GM18517 (cell line): ENCODE data around the gene CCDC60.

Source experiments
- ATAC-seq: cut with Tn5 transposase; IDR thresholded peaks from one replicate; pipeline ENCODE4 v1.9.1; 2021; ENCODE audit warnings: mild to moderate bottlenecking, moderate library complexity; ENCODE audit not compliant: unreplicated experiment

CCDC60 gene

DNA sequence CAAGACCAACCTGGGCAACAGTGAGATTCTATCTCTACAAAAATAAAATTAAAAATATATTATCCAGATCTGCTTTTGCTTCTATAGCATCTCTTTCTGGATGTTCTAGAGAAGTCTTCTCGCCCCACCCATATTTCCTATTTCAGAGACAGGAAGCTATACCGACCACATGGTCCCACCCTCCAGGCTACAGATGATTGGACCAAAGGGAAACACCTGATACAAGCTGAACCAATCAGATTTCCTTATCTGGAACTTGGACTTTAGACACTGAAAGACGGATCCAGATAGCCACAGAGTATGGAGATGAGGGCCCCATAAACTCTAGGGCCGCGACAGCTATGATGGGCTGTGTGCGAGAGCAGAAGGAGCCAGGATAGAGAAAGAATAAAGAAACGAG, 48.7 kb downstream of the CCDC60 start:
- ATAC-seq = no peak

- ATAC-seq = no peak
Measured at GRCh38 chr12:119384340-119384739, 49.8 kb downstream of the CCDC60 start.

GRCh38 chr12:119385659-119386058, 51.1 kb downstream of the CCDC60 start:
- ATAC-seq = no peak

DNA sequence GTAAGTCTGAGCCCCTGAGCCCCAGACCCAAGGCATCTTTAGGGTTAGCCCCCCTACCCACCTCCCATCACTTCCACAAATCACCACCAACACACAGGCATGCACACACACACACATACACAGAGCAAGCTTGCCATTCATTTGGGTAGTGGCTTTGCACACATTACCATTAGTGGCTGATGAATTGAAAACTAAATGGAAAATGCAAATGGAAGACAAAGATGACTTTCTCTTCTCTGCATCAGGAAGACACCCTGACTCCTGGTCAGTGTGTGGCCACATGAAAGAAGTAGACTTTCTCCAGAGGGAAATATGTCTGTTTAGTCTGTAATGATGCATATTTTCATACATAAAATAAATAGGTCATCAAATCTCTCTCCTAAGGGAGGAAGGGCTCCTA, 55.2 kb downstream of the CCDC60 start:
- no peak for ATAC-seq

- ATAC-seq = no peak
Measured at GRCh38 chr12:119391673-119392072, 57.1 kb downstream of the CCDC60 start.

GRCh38 chr12:119393677-119394076, 59.1 kb downstream of the CCDC60 start:
- ATAC-seq = no peak

DNA sequence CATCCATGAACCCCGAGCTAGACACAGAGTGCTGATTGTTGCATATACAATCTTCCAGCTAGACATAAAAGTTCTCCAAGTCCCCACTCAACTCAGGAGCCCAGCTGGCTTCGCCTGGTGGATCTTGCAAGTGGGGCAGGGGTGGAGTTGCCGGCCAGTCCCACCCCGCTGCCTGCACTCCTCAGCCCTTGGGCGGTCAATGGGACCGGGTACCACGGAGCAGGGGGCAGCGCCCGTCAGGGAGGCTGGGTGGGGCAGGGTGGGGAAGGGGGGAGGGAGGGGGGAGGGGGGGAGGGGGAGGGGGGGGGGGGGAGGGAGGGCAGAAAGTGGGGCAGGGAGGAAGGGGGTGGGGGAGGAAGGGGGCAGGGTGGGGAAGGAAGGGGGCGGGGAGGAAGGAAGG, 63.0 kb downstream of the CCDC60 start:
- ATAC-seq = no peak

- ATAC-seq = no peak
Measured at GRCh38 chr12:119398190-119398589, 63.7 kb downstream of the CCDC60 start.

- ATAC-seq = no peak
Measured at GRCh38 chr12:119399301-119399700, 64.8 kb downstream of the CCDC60 start.

GRCh38 chr12:119406308-119406707, 71.8 kb downstream of the CCDC60 start:
- ATAC-seq = no peak

DNA sequence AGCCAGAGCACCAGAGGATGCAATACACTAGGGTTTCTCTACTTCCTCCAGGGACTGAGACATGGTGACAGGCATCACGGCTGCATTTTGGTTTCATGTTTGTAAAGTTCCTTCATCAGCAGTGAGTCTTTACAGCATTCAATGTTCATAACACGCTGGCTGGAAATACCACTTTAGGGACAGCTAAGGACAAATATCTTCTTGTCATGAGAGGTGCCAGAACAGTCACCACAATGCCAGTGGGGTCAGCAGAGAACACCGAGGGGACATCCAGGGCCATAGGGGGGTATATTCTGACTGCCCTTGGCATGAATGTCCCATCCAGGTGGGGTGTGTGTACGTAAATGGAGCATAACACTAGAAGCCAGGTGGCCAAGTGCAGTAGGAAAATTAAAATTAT, 72.3 kb downstream of the CCDC60 start:
- ATAC-seq = no peak

DNA sequence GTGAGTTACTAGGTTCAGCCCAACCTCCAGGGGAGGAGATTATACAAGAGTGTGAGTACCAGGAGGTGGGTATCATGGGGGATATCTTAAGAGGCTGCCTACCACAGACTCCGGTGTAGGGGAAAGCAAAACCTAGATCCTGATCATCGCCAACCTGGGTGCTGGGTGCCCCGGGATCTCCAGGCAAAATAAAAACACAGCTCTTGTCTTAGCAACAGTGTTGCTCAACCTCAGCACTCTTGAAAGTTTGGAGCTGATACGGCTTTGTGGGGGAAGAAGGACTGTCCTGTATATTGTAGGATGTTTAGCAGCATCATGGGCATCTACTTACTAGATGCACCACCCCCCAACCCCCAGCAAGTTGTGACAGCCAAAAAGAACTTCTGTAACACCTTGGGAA, 74.5 kb downstream of the CCDC60 start:
- no peak for ATAC-seq

GRCh38 chr12:119410396-119410795, 75.9 kb downstream of the CCDC60 start:
- no peak for ATAC-seq

DNA sequence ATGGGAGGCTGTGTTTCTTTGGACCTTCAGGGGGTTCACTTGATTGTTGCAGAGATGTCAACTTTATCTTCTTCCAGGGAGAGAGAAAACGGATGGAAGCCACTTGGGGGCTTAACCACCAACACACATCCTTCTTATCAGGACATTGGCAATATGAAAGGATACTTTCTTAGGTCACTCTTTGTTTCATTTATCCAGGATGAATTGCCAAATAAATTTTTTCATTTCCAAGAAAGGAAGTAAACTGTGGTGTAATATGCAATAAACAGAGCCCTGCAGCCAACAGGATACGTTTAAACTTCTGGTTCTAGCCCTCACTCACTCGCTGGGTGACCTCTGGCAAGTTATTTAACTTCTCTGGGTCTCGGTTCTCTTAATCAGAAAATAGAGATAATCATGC, 77.8 kb downstream of the CCDC60 start:
- ATAC-seq = no peak

DNA sequence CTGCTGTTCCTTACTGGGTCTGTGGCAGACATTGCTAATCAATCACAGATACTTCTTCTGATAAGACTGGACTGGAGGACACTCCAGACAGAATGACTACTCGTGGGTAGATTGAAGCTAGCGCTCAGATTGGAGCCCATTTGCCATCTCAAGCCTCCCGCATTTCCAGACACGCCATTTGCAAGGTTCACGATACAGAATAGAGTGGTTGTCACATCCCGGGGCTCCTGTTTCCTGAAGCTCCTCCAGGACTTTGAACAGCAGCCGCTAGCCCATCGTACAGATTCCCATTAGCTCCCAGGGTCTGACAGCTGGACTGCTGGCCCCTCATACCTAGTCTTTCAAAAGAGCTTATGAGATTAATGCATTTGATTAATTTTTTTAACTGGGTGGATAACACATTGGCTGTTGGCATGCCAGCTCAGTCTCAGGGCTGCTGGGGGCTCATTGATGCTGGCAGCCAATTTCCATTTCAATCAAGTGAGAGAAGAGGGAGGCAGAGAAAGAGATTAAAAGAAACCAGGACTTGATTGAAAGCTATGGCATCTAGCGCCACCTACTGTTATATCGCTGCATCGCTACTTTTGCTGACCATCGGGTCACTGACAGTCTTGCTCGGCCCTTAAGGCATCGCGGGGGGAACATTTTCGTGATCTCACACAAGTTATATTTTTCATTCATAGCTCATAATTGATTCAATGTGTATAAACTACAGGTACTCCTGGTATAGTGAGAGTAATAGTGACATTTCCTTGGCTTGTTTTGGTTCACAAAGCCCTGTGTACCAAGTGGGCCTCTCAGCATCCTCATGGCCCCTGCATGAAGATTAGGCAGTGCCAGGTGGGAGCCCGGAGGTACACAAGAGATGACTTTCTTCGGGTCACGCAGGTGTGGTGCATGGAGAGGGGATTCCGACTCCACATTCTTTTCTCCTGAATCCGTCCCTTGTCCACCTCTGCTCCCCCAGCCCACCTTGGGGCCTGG, 78.6 kb downstream of the CCDC60 start:
- no peak for ATAC-seq

DNA sequence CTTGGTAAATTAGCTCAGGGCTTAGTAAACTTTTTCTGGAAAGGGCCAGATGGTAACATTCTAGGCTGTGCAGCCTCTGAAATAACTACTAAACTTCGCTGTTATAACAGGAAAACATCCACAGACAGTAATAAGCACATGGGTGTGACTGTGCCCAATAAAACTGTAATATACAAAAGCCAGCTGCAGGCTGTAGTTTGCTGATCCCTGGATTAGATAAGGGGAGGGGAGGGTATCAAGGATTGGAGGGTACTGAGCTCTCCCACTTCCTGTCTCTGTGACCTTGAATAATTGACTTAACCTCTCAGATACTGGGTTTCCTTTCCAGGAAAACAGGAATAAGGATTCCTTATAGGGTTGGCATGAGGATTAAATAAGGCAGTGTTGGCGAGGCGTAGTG, 81.2 kb downstream of the CCDC60 start:
- ATAC-seq = no peak

GRCh38 chr12:119417440-119417839, 82.9 kb downstream of the CCDC60 start:
- ATAC-seq = no peak

- ATAC-seq = no peak
Measured at GRCh38 chr12:119419381-119419780, 84.9 kb downstream of the CCDC60 start.

- ATAC-seq = no peak
Measured at GRCh38 chr12:119423285-119423684, 88.8 kb downstream of the CCDC60 start.

DNA sequence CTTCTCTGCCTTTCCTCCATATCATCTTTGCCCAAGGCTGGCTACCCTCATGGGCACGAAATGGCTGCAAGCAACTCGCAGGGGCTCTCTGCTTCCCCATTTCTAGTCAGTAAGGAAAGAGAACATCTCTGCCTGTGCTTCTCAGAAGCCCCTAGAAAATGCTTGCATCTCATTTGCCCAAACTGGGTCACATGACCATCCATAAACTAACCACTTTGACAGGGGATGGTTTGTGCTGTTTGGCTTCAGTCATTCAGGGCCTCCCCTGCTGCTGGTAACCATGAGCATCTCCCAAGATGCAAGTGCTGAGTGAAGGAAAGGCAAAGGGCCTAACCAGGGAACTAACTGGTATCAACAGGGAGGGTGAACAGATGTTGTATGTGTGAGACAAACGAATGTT, 91.1 kb downstream of the CCDC60 start:
- no peak for ATAC-seq

- ATAC-seq = no peak
Measured at GRCh38 chr12:119431151-119431550, 96.6 kb downstream of the CCDC60 start.

DNA sequence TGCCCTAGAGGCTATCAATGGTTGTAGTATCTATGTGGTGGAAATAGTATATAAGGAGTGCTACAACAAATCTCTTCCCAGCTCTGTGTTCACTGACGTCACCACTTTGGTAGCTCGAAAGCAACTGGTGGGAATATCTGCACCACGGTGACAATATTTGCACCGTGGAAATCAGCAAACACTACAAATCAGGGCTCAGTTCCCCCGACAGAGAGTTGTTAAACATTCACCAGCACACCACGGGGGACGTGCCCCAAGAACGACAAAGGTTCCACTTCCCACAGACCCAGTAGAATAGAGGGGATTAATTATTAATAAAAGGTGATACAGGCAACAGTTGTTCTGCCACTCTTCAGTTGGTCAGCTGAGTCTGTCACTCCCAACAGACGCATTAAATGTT, 98.4 kb downstream of the CCDC60 start:
- ATAC-seq = no peak
